Gastroesophageal sphincter (tissue), 3 donors: ENCODE measurements around the gene C20orf141.

Experiments used
- EP300 ChIP-seq: sonication (generic); formaldehyde crosslinking; IDR thresholded peaks from one replicate; pipeline ENCODE4 v1.6.1; 2017; ENCODE audit warnings: antibody characterized with exemption, mild to moderate bottlenecking
- POLR2A ChIP-seq, 2 donors: fragments of 450-650 bp; IDR thresholded peaks; one replicate each; pipeline ENCODE4 v1.6.1; 2017; ENCODE audit warnings: antibody characterized with exemption in 2 of 2, mild to moderate bottlenecking in 2 of 2, moderate library complexity in 1 of 2
- POLR2AphosphoS5 ChIP-seq: sonication (generic); formaldehyde crosslinking; IDR thresholded peaks from one replicate; pipeline ENCODE4 v1.6.1; 2017; ENCODE audit warnings: antibody characterized with exemption
- TF ChIP-seq, protein P1 (sequence below), 4 experiments: fragments of 200-600 bp in 2 of 4; fragments of 450-650 bp in 2 of 4; sonication (generic) in 1 of 4; IDR thresholded peaks; one replicate each; pipeline ENCODE4 v1.5.1; 2017 to 2019; ENCODE audit warnings: antibody characterized with exemption in 4 of 4, mild to moderate bottlenecking in 2 of 4, moderate library complexity in 2 of 4

DNA sequence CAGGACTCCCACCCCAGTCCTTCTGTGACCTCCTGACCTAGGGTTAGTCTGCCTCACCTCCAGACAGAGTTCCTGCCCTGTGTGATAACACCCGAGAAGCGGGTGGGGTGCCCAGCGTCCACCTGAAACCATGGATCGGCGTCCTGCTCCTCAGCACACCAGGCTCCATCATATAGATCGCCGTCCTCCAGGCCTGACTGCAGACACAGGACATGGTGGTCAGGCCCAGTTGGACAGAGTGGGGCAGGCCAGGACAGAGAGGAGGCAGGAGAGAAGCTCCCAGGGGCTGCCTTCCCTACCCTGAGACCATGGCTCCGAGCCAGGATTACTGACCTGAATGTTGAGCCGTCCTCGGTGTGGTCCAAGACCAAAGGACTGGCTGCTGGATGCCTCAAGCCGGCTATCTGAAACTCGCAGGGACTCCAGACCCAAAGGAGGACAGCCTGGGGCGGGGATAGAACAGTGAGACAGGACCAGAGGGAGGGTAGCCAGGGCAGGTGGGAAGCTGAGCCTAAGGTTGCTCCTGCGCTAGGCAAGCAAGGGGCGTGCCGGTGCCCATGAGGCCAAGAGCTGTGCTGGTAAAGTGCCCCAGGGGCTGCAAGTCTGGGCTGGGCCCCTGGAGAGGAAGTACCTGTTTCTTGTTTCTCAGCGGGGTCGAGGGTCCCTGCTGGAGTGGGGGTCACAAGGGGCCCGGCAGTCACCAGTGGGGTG is 16.5 kb upstream of the C20orf141 start:
- TF ChIP-seq, protein P1, sequence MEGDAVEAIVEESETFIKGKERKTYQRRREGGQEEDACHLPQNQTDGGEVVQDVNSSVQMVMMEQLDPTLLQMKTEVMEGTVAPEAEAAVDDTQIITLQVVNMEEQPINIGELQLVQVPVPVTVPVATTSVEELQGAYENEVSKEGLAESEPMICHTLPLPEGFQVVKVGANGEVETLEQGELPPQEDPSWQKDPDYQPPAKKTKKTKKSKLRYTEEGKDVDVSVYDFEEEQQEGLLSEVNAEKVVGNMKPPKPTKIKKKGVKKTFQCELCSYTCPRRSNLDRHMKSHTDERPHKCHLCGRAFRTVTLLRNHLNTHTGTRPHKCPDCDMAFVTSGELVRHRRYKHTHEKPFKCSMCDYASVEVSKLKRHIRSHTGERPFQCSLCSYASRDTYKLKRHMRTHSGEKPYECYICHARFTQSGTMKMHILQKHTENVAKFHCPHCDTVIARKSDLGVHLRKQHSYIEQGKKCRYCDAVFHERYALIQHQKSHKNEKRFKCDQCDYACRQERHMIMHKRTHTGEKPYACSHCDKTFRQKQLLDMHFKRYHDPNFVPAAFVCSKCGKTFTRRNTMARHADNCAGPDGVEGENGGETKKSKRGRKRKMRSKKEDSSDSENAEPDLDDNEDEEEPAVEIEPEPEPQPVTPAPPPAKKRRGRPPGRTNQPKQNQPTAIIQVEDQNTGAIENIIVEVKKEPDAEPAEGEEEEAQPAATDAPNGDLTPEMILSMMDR (IDR thresholded peaks at IDR 0.05) = no peak
- TF ChIP-seq EP300 (no peak), POLR2A (IDR thresholded peaks at IDR 0.05) (no peak), POLR2AphosphoS5 (no peak)
